Activated T-helper 1 cell treated with Interleukin-2 at 50 U/mL for 16 hours (primary cell): ENCODE results near the gene TMEM164.

Source experiments
- DNase-seq: peaks from one replicate; pipeline ENCODE4 v3.0.0-alpha.2; 2020; ENCODE audit warnings: low read depth

Gene TMEM164

GRCh38 chrX:110037178-110037577 lies 34.3 kb downstream of the TMEM164 start:
- DNase-seq, result no peak

- no peak for DNase-seq
Observed at GRCh38 chrX:110038900-110039299, 36.0 kb downstream of the TMEM164 start.

- DNase-seq, result no peak
Observed at GRCh38 chrX:110041980-110042379, 39.1 kb downstream of the TMEM164 start.

- DNase-seq, result no peak
Observed at GRCh38 chrX:110042496-110042895, 39.6 kb downstream of the TMEM164 start.

GRCh38 chrX:110043506-110043905 lies 40.6 kb downstream of the TMEM164 start:
- DNase-seq, result no peak

- no peak for DNase-seq
Observed at GRCh38 chrX:110044346-110045249, 41.7 kb downstream of the TMEM164 start.

GRCh38 chrX:110045421-110045820 lies 42.5 kb downstream of the TMEM164 start:
- no peak for DNase-seq

- no peak for DNase-seq
Observed at GRCh38 chrX:110046001-110046400, 43.1 kb downstream of the TMEM164 start.

- DNase-seq, result no peak
Observed at GRCh38 chrX:110046971-110047370, 44.1 kb downstream of the TMEM164 start.

- DNase-seq, result no peak
Observed at GRCh38 chrX:110049096-110049495, 46.2 kb downstream of the TMEM164 start.

- no peak for DNase-seq
Observed at GRCh38 chrX:110050386-110050785, 47.5 kb downstream of the TMEM164 start.

- no peak for DNase-seq
Observed at GRCh38 chrX:110050901-110051300, 48.0 kb downstream of the TMEM164 start.

GRCh38 chrX:110051559-110051958 lies 48.6 kb downstream of the TMEM164 start:
- DNase-seq, result no peak

GRCh38 chrX:110052303-110052702 lies 49.4 kb downstream of the TMEM164 start:
- DNase-seq, result no peak

- DNase-seq, result no peak
Observed at GRCh38 chrX:110053453-110053852, 50.5 kb downstream of the TMEM164 start.

- DNase-seq, result no peak
Observed at GRCh38 chrX:110055616-110056015, 52.7 kb downstream of the TMEM164 start.

- DNase-seq, result no peak
Observed at GRCh38 chrX:110056419-110056818, 53.5 kb downstream of the TMEM164 start.

- no peak for DNase-seq
Observed at GRCh38 chrX:110059410-110059809, 56.5 kb downstream of the TMEM164 start.

- no peak for DNase-seq
Observed at GRCh38 chrX:110060317-110060716, 57.4 kb downstream of the TMEM164 start.

- DNase-seq, result no peak
Observed at GRCh38 chrX:110060846-110061537, 58.1 kb downstream of the TMEM164 start.

- DNase-seq, result no peak
Observed at GRCh38 chrX:110062919-110063318, 60.0 kb downstream of the TMEM164 start.

GRCh38 chrX:110066488-110067225 lies 63.7 kb downstream of the TMEM164 start:
- DNase-seq, result no peak

- DNase-seq, result no peak
Observed at GRCh38 chrX:110070970-110071369, 68.1 kb downstream of the TMEM164 start.
